Osteoblast (primary cell): ENCODE results near the gene HOMEZ. TPM values are rescaled to one million over a fixed set of nuclear protein-coding genes. Genes with fewer than 3 reads are reported as not detected.
A peak's percentile ranks its signal among the peaks of the same experiment; 100 is the strongest.

Experiments
- DNase-seq: peaks from one replicate; pipeline ENCODE4 v3.0.0; 2011; ENCODE audit warnings: low spot score, mixed read lengths; ENCODE audit not compliant: insufficient read length; ENCODE audit errors: missing footprints
- H2AFZ ChIP-seq: 2 replicates; pipeline ENCODE4 v1.6.0; 2011; ENCODE audit warnings: mild to moderate bottlenecking, low read length
- H3K27ac ChIP-seq: 2 replicates; pipeline ENCODE4 v1.5.1; 2011; ENCODE audit warnings: mild to moderate bottlenecking, low read depth, low read length, moderate library complexity
- H3K27me3 ChIP-seq: 2 replicates; pipeline ENCODE4 v1.6.0; 2012; ENCODE audit warnings: mild to moderate bottlenecking, control low read depth, inconsistent platforms, low read length, moderate library complexity; ENCODE audit not compliant: insufficient read depth
- H3K36me3 ChIP-seq: 2 replicates; pipeline ENCODE4 v1.5.1; 2011; ENCODE audit warnings: mild to moderate bottlenecking, low read length, control low read depth, moderate library complexity; ENCODE audit not compliant: insufficient read depth
- H3K4me1 ChIP-seq: 2 replicates; pipeline ENCODE4 v1.5.1; 2011; ENCODE audit warnings: mild to moderate bottlenecking, low read length, control low read depth, moderate library complexity; ENCODE audit not compliant: insufficient read depth
- H3K4me2 ChIP-seq: 2 replicates; pipeline ENCODE4 v1.6.0; 2011; ENCODE audit warnings: mild to moderate bottlenecking, low read length; ENCODE audit not compliant: insufficient read depth
- H3K4me3 ChIP-seq: fragments of 200-600 bp; sonication (generic); 3 replicates; pipeline ENCODE4 v1.5.1; 2012; ENCODE audit warnings: mild to moderate bottlenecking, low read length, inconsistent platforms; ENCODE audit not compliant: insufficient read depth
- H3K79me2 ChIP-seq: 2 replicates; pipeline ENCODE4 v1.6.0; 2012; ENCODE audit warnings: mild to moderate bottlenecking, low read length, control low read depth, inconsistent platforms; ENCODE audit not compliant: insufficient read depth
- H3K9me3 ChIP-seq: 2 replicates; pipeline ENCODE4 v1.5.1; 2011; ENCODE audit warnings: low read depth, low read length, control low read depth
- H4K20me1 ChIP-seq: 2 replicates; pipeline ENCODE4 v1.6.0; 2012; ENCODE audit warnings: mild to moderate bottlenecking, low read length, control low read depth; ENCODE audit not compliant: insufficient read depth
- total RNA-seq: library from RNA; depleted of rRNA; stranded (reverse); fragments of >200 nt; gene quantifications from 2 replicates; pipeline ENCODE4 v1.2.3, GENCODE V29; 2012
- TF ChIP-seq, protein P1 (sequence below): IDR thresholded peaks from 2 replicates; pipeline ENCODE4 v1.5.1; 2011; ENCODE audit warnings: mild to moderate bottlenecking, low read depth, low read length, moderate library complexity; ENCODE audit errors: extremely low read depth

The HOMEZ gene
- total RNA-seq, 1 donor: 5.4 TPM

DNA sequence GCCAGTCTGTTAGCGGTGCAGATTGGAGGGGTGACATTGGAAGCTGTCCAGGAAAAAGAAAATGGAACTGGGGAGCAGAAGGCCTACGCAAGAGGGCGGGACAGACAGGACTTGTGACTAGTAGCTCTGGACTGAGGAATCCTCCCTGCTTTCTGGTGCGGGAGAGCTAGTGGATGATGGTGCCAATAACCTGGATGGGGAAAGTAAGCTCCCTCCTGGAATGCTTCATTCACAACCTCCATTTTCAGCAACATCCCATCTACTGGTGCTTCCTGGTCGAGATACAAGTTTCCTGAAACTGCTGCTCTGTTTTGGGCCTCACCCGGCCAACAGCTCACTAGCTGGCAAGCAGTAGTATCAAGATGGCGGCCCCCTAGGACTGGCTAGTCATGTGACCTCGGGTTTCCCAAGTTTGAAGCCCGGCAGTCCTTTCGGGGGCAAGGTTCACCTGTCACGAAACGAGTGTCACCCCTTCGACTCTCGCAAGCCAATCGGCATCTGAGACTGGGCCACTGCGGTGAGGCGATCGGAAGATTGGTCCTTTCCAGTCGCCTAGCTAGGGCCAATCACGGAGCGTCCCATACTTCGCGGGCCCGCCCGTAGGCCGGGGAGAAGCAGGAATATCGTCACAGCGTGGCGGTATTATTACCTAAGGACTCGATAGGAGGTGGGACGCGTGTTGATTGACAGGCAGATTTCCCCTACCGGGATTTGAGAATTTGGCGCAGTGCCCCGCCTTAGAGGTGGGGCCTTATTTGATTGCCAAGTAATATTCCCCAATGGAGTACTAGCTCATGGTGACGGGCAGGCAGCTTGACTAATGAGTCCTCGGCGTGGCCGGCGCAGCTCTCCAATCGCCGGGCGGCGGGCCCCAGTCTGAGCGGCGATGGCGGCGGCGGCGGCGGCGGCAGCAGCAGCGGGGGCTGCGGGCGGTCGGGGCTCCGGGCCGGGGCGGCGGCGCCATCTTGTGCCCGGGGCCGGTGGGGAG lies 34.9 kb upstream of the HOMEZ start, which contains the start of gene PABPN1:
Gene PABPN1 (plus strand): TSS at position 874 of the 988 bp plus-strand sequence. CDS start 13 bp downstream, at position 887.
- Histone ChIP-seq H3K27me3 (no peaks in the 10 kb centered on the region), H2AFZ (peak within 1 kb of the TSS; percentile 54), H3K27ac (peak within 1 kb of the TSS; percentile 88), H3K4me3 (peak within 1 kb of the TSS; percentile 87), H3K36me3 (peaks cover 51% of the 10 kb centered on the region), H3K4me1 (peaks cover 7% of the 10 kb centered on the region), H3K79me2 (peaks cover 39% of the 10 kb centered on the region), H4K20me1 (peaks cover 19% of the 10 kb centered on the region), H3K4me2 (peak within 1 kb of the TSS; percentile 78), H3K9me3 (no peaks in the 10 kb centered on the region)
- peak; percentile 99 for DNase-seq
- TF ChIP-seq, protein P1, sequence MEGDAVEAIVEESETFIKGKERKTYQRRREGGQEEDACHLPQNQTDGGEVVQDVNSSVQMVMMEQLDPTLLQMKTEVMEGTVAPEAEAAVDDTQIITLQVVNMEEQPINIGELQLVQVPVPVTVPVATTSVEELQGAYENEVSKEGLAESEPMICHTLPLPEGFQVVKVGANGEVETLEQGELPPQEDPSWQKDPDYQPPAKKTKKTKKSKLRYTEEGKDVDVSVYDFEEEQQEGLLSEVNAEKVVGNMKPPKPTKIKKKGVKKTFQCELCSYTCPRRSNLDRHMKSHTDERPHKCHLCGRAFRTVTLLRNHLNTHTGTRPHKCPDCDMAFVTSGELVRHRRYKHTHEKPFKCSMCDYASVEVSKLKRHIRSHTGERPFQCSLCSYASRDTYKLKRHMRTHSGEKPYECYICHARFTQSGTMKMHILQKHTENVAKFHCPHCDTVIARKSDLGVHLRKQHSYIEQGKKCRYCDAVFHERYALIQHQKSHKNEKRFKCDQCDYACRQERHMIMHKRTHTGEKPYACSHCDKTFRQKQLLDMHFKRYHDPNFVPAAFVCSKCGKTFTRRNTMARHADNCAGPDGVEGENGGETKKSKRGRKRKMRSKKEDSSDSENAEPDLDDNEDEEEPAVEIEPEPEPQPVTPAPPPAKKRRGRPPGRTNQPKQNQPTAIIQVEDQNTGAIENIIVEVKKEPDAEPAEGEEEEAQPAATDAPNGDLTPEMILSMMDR: no peak

DNA sequence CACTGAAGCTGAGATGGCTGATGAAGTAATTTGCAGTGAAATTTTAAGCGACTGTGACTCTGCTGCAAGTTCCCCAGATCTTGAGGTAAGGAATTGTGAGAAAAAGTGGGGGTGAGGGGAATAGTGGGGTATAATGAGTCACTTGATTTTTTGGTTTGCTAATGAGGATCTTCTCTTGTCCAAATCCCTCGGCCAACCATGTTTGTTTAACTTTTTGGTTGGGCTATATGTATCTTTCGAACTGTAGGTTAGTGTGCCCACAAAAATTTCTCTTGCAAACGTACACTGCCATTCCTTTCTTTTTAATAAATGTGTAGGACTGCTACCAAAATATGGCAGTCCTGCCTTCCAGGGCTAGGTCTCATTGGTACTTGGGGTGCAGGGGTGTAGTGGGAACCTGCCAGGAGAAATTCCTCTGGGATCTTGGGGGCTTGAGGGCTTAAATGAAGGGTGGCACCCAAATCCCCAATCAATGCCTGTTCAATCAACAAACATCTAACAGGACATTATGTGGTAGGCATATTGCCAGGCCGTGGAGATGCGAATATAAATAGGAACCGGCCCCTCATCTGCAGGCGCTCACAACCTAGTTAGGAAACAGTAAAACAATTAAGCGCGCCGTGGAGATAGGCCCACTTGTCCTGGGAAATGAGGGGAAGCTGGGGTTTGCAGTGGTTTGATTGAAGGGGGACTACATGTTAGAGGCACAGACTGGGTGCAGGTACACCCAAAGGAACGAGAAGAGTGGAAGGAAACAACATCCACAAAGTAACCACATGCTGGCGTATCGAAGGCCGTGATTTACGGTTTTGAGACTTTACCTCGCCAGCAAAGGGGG lies 34.0 kb upstream of the HOMEZ start:
- H3K4me3 ChIP-seq: peak overlapping the region; percentile 39
- peak overlapping the region; percentile 54 for H2AFZ ChIP-seq
- H3K79me2 ChIP-seq: peaks cover 41% of the 10 kb centered on the region

DNA sequence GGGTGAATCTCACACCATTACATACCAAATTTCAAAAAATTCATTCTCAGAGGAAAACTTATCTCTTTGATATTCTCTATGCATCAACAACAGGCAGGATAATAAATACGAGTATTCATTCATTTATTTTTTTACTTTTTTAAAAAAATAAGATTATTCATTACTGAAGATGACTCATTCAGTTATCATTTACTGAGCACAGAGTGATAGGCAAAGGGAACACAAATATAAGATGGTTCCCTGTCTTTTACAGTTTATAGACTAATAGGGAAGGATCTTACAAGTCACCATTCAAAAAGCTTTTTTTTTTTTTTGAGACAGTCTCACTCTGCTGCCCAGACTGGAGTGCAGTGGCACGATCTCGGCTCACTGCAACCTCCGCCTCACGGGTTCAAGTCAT lies 30.4 kb upstream of the HOMEZ start:
- H3K36me3 ChIP-seq: peaks cover 45% of the 10 kb centered on the region
- H3K79me2 ChIP-seq: peaks cover 36% of the 10 kb centered on the region
- TF ChIP-seq, protein P1: no peak
- H3K27ac ChIP-seq: no peak overlapping the region
- no peak overlapping the region for H2AFZ ChIP-seq
- no peaks in the 10 kb centered on the region for H3K27me3 ChIP-seq
- no peak overlapping the region for H3K4me2 ChIP-seq
- H3K4me1 ChIP-seq: no peaks in the 10 kb centered on the region
- no peaks in the 10 kb centered on the region for H3K9me3 ChIP-seq
- no peak overlapping the region for H3K4me3 ChIP-seq
- H4K20me1 ChIP-seq: peaks cover under 1% of the 10 kb centered on the region
- DNase-seq: no peak

More for the DNA sequence above, 34.0 kb upstream of the HOMEZ start:
- Histone ChIP-seq H3K27me3 (no peaks in the 10 kb centered on the region), H3K36me3 (peaks cover 52% of the 10 kb centered on the region), H3K9me3 (no peaks in the 10 kb centered on the region), H4K20me1 (peaks cover 19% of the 10 kb centered on the region), H3K27ac (peak overlapping the region; percentile 75), H3K4me1 (peaks cover 7% of the 10 kb centered on the region), H3K4me2 (peak overlapping the region; percentile 64)
- no peak for DNase-seq
- TF ChIP-seq, protein P1: no peak
